Measurements from ENCODE around the gene IFI27L1.

DNA sequence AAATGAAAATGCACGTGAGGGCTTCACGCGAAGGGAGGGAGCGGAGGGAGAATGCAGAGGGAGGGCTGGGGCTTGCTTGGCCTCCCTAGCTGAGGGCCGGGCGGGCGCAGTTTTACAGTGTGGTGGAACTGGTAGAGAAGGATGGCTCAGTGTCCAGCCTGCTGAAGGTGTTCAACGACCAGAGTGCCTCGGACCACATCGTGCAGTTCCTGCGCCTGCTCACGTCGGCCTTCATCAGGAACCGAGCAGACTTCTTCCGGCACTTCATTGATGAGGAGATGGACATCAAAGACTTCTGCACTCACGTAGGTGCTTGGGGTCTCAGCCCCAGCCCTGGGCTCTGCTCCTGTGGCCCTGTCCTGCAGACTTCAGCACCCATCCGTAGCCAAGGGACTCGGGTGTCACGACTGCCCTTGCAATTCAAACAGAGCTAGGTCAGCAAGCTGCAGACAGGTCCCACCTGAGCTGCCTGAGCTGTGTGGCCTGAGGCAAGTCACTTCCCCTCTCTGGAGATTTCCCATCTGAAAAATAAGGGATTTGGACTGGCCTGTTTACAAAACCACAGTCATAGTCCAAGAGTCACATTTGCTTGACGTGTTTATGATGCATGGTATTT is 36.5 kb upstream of the IFI27L1 start:
- TF ChIP-seq, protein P1, sequence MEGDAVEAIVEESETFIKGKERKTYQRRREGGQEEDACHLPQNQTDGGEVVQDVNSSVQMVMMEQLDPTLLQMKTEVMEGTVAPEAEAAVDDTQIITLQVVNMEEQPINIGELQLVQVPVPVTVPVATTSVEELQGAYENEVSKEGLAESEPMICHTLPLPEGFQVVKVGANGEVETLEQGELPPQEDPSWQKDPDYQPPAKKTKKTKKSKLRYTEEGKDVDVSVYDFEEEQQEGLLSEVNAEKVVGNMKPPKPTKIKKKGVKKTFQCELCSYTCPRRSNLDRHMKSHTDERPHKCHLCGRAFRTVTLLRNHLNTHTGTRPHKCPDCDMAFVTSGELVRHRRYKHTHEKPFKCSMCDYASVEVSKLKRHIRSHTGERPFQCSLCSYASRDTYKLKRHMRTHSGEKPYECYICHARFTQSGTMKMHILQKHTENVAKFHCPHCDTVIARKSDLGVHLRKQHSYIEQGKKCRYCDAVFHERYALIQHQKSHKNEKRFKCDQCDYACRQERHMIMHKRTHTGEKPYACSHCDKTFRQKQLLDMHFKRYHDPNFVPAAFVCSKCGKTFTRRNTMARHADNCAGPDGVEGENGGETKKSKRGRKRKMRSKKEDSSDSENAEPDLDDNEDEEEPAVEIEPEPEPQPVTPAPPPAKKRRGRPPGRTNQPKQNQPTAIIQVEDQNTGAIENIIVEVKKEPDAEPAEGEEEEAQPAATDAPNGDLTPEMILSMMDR (IDR thresholded peaks at IDR 0.05), result no peak
- no peak for TF ChIP-seq POLR2A (IDR thresholded peaks at IDR 0.05)

All from lower leg skin (tissue), 3 donors.